ENCODE measurements around the gene MAK.

DNA sequence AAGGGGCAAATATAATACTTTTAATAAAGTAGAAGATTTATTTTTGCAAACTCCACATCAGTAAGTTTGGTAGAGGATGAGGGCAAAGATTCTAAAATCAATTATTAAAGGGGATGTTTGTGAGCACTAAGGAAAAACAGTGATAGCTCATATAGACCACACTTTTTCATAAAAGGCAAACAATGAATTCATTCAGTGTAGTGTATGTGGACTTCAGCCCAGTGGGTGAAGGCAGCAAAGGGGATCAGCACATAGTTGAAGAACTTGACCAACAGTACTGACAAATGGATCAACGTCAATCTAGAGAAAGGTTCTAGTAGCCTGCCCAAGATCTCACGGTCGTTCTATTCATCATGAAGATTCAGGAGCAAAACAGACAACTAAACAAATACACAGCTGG lies 45.3 kb downstream of the MAK start:
- TF ChIP-seq, protein P1, sequence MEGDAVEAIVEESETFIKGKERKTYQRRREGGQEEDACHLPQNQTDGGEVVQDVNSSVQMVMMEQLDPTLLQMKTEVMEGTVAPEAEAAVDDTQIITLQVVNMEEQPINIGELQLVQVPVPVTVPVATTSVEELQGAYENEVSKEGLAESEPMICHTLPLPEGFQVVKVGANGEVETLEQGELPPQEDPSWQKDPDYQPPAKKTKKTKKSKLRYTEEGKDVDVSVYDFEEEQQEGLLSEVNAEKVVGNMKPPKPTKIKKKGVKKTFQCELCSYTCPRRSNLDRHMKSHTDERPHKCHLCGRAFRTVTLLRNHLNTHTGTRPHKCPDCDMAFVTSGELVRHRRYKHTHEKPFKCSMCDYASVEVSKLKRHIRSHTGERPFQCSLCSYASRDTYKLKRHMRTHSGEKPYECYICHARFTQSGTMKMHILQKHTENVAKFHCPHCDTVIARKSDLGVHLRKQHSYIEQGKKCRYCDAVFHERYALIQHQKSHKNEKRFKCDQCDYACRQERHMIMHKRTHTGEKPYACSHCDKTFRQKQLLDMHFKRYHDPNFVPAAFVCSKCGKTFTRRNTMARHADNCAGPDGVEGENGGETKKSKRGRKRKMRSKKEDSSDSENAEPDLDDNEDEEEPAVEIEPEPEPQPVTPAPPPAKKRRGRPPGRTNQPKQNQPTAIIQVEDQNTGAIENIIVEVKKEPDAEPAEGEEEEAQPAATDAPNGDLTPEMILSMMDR (IDR thresholded peaks at IDR 0.05): no peak
- no peak for TF ChIP-seq POLR2A (IDR thresholded peaks at IDR 0.05)
